ENCODE measurements around the gene ZNF747.

ZNF747 gene

DNA sequence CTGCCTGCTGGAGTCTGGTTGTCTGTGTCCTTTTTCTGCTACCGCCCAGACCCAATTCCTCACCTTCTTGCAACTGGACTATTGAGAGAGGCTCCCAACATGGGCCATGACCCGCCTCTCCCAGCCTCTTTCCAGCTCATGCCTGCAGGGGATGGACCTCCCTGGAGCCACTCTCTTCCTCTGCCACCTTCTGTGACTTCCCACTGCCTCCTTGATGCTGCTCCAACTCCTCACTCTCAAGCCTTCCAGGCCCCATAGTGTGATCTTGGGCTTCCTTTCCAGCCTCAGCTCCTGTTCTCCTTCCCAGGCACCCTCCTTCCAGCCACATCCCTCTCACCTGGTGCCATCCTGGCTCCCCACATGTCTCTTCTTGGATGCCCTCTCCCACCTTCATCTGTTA lies 19.4 kb downstream of the ZNF747 start:
- DNase-seq (ENCODE audit: low spot score) = no peak

DNA sequence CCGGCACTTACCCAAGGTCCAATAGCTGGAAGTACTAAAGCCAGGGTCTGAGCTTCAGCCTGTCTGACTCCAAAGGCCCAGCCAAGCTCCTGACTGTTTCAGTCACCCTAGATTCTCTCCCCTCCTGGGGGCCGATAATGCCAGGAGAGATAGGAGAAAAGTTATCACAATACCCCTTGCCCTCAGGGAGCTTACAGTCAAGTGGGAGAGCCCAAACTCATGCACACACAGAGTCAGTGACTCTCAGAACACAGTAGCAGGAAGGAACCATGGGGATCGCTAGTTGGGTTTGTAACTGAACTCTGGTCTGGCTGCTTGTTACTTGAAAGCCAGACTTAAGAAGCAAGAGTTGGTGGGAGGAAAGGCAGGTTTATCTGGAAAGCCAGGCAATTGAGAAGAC lies 23.1 kb downstream of the ZNF747 start:
- DNase-seq (ENCODE audit: low spot score) = no peak

DNA sequence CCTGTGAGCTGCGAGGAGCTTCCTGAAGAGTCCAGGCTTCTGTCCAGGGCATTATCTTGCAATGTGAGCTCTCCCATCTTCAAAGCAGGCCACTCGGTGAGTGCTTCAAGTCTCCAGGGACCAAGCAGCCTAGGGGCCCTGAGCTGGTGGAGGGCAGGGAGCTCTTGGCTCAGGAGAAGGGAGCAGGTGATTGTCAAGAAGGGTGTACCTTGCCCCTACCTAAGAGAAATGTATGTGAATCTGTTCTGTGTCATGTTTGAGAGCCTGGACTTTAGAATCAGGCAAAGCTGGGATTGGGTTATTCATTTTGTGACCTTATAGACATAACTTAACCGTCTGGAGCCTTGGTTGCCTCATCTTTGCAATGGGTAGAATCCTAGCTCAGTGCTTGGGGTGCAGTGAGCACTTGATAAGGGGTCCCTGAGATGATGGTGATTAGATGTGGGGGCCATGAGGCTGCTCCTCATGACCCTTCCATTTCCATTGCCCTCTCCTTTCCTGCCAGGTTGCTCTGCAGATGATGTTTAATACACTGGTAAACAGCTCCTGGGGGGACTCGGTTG lies 24.2 kb downstream of the ZNF747 start:
- DNase-seq (ENCODE audit: low spot score) = no peak

DNA sequence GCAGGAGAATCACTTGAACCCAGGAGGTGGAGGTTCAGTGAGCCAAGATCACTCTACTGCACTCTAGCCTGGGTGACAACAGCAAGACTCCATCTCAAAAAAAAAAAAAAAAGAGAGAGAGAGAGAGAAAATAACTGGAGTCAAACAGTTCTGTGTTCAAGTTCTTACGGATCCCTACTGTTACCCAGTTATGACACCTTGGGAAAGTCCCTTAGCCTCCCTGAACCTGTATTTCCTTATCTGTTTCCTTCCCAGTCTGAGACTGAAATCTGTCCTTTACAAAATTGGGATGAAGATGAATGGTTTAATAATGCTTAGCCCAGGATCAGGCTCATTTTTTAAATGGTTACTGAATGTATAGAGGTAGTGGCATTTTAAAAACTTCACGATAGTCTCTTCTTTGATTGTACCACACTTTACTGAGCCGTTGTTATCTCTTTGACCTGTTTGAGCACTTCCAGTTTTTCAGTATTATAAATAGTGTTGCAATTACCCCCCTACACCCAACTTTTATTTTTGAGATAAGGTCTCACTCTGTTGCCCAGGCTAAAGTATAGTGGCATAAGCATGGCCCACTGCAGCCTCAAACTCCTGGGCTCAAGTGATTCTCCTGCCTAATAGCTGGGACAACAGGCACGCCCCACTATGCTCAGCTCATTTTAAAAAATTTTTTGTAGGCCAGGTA lies 25.4 kb downstream of the ZNF747 start:
- DNase-seq (ENCODE audit: low spot score) = no peak

DNA sequence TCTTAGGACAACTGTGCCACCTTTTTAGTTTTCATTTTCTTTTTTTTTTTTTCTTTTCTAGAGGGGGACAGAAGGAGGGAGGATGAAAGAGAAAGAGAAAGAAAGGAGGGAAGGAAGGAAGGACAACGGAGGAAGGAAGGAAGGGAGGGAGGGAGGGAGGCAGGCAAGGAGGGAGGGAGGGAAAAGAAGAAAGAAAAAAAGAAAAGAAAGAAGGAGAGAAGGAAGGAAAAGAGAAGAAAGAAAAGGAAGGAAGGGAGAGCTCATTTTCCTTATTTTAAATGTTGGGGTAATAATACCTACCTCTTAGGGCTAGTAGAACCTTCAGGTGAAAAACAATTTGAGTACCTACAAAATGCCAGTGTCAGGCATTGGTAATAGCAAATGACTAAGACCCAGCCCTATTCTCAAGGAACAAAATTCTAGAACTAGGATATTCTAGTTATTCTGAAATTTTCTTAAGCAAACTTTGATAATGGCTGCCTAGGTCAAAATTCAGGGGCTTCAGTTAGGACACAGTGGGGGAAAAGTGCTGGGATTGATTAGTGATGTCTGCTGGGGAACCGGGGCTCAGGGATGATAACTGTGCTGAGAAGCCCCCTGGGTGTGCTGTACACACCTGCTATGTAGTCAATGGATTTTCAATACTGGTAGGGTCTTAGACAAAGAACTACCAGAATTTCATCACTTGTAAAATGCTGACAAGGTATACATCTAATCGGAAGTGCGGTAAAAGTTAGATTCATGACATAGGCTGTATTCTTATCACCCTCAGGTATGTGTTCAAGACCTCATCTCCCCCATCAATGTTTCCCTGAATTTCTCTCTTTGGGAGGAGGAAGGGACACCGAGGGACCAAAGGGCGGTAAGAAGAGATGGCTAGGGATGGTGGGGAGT lies 31.0 kb downstream of the ZNF747 start:
- no peak for DNase-seq (ENCODE audit: low spot score)

DNA sequence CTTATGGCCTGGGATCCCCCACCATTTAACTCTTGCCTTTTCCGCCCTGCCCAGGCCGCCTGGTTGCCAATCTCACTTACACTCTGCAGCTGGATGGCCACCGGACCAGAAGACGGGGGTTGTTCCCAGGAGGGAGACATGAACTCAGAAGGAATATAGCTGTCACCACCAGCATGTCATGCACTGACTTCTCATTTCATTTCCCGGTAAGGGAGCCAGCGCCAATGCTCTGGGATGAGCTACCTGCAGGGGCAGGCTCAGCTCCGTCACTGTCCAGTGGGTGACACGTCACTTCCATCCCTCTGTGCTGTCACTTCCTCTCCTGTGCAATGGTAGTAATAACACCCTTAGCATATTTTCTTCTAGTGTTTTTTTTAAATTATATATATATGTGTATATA lies 35.4 kb downstream of the ZNF747 start:
- DNase-seq (ENCODE audit: low spot score) = no peak

DNA sequence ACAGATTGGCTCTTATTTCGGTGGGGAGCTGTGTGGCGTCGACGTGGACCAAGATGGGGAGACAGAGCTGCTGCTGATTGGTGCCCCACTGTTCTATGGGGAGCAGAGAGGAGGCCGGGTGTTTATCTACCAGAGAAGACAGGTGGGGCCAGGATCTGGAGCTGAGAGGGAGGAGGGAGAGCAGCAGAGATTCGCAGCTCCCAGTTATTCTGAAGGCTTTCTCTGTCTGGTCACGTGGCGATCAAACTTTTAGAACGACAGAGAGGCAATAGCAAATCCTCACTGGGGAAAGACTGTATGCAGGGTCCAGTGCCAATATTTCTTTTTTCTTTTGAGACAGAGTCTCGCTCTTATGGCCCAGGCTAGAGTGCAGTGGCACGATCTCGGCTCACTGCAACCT lies 39.9 kb downstream of the ZNF747 start:
- no peak for DNase-seq (ENCODE audit: low spot score)

DNA sequence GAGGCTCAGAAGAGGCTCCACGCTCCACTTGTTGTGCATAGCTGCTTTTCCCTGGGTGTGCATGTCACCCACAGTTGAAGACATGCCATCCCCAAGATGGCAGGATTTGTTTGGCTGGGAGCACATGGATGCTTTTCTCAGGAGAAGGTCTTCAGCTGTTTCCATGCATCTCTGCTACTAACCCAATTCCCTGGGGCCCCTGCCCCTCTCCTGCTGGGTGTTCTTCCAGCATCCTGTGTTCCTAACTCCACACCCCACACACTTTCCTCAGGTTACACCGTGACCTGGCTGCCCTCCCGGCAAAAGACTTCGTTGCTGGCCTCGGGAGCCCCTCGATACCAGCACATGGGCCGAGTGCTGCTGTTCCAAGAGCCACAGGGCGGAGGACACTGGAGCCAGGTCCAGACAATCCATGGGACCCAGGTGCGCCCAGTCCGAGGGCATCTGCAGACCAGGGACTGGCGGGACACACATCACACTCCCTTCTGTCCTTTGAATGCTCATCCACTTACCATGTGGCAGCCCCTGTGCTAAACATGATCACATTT lies 40.6 kb downstream of the ZNF747 start:
- DNase-seq (ENCODE audit: low spot score) = no peak

DNA sequence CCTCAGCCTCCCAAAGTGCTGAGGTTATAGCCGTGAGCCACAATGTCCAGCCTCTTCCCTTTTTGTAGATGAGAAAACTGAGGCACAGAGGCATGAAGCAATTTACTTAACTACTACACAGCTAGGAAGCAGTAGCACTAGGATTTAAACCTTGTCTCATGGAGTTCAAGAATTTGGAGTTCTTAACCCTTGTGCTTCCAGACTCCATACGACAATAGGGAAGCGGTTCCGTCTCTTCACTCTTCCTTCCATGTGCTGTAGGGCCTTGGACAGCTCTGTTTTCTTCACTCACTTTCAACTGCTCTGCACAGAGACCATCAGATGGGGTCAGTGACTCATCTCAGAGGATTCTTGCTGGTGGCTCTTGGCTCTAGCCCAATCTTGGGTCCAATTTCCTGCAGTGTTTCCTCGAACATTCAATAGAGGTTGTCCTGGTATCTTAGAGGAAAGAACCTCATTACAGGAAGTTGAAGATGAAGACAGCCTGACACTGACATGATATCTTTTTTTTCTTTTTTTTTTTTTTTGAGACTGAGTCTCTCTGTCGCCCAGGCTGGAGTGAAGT lies 42.8 kb downstream of the ZNF747 start:
- peak; percentile 64 for DNase-seq (ENCODE audit: low spot score)

DNA sequence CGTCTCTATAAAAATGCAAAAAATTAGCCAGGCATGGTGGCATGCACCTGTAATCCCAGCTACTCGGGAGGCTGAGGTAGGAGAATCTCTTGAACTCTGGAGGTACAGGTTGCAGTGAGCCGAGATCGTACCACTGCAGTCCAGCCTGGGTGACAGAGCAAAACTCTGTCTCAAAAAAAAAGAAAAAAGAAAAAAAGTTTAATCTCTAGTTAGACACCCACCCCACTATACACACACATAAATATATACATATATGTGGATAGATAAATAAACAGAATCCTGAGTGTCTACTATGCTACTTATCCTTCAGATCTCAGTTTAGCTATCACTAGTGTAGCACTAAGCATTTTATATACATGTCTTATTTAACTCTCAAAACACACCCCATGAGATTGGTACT lies 43.4 kb downstream of the ZNF747 start:
- no peak for DNase-seq (ENCODE audit: low spot score)

DNA sequence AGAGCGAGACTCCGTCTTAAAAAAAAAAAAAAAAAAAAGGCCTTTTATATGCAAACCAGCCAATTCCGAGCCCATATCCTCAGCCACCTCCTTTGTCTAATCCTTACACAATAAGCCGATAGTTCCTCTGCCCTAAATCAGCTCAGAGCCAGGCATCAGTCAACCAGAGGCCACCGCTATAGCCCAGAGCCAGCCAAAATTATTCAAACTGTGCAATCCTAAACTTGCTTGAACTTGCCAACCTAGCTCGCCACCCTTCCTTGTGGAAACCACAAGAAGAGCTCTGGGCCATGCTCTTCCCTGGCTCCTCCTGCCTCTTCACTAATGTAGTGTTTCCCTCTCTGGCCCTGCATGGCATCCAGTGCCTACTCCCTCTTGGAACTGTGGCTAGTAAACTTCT lies 44.4 kb downstream of the ZNF747 start:
- peak; percentile 20 for DNase-seq (ENCODE audit: low spot score)

DNA sequence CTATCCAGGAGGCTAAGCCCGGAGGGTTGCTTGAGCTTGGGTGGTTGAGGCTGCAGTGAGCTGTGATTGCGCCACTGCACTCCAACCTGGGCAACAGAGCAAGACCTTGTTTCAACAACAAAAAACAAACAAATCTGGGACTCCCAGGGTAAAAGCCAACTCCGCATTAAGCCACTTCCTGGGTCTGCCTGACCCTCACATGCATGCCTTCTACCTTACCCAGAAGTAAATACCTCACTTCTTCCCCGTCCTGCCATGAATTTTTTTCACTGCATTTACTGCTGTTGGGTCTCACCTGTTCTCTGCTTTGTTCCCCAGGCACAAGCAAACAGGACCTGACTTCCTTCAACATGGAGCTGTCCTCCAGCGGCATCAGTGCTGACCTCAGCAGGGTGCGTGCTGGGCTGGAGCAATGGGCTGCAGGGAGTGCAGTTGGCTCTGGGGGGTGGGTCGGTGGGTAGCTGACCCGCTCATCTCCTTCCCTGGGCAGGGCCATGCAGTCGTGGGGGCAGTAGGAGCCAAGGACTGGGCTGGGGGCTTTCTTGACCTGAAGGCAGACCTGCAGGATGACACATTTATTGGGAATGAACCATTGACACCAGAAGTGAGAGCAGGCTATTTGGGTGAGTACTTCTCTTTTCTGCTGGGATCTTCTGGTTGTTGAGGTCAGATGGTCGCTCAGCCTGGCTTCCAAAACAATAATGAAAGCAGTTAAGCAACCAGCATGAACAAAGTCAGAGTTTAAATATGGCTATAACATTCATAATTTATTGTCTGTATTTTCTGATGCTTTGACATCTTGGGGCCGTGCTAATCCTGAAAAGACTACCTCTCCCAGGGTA lies 45.7 kb downstream of the ZNF747 start:
- no peak for DNase-seq (ENCODE audit: low spot score)

DNA sequence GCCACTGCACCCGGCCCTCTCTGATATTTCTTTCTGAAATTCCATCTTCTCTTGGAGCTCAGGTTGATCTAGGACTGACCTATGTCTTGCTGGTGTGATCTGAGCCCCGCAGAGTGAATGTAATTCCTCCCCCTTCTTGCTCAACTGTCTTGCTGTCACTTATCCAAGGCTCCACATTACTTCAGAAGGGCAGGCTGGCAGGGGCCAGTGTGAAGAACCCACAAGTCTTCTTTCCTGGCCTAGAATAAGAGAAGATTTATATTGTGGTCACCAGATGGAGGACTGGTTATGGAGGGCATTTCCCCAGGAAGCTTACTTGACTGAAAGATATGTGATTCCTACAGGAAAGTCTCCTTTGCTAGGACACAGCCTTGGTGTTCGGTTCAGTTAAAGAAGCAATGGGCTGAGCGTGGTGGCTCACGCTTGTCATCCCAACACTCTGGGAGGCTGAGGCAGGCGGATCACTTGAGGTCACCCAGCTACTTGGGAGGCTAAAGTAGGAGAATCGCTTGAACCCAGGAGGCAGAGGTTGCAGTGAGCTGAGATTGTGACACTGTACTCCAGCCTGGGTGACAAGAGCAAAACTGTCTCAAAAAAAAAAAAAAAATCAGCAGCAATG lies 48.7 kb downstream of the ZNF747 start:
- DNase-seq (ENCODE audit: low spot score) = no peak

DNA sequence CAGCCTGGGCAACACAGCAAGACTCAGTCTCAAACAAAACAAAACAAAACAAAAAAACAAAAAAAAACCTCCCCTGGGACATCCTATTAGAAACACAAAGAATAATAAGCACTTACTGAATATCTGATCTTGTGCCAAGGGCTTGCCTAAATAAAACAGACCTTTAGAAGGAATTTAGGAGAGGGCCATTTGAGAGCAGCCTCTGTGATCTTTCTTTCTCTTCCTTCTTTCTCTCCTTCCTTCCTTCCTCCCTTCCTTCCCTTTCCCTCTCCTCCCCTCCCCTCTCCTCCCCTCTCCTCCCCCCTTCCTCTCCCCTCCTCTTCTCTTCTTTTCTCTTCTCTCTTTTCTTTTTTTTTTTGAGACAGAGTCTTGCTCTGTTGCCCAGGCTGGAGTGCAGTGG lies 49.8 kb downstream of the ZNF747 start:
- no peak for DNase-seq (ENCODE audit: low spot score)

DNA sequence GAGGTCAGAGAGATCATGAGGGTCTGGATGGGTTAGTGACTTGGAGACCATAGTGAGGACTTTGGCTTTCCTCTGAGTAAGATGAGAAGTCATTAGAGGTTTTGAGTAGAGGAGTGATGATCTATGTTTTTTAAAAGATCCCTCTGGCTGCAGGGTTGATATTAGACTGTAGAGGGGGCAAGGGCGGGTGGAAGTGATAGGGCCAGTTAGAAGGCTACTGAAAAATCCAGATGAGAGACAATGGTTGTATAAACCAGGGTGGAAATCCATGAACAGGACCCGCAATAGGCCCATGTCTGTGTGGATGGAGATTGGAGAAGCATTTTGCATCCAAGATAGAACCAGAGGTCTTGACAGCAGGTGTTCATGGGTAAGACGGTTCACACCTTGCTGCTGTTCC lies 52.3 kb downstream of the ZNF747 start:
- no peak for DNase-seq (ENCODE audit: low spot score)

DNA sequence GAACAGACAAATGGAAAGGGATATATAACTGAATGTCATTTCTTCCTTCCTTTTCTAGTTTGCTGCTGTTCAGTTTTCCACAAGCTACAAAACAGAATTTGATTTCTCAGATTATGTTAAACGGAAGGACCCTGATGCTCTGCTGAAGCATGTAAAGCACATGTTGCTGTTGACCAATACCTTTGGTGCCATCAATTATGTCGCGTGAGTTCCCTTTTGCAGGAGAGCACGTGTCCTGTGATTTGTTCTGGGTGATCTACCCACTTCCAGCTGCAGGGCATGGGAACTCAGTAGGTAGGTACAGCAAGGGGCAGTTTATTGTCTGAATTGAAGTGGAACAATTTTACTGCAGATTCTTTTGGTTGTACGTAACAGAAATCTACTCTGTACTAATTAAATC lies 53.3 kb downstream of the ZNF747 start:
- no peak for DNase-seq (ENCODE audit: low spot score)
